Measurements from ENCODE around the gene CCNB2.

GRCh38 chr15:59116771-59117170 is 11.8 kb downstream of the CCNB2 start:
- TF ChIP-seq ZBTB7A (tag by site-specific recombination; IDR thresholded peaks at IDR 0.05; ENCODE audit: low read depth) = no peak
- TF ChIP-seq, protein P1, sequence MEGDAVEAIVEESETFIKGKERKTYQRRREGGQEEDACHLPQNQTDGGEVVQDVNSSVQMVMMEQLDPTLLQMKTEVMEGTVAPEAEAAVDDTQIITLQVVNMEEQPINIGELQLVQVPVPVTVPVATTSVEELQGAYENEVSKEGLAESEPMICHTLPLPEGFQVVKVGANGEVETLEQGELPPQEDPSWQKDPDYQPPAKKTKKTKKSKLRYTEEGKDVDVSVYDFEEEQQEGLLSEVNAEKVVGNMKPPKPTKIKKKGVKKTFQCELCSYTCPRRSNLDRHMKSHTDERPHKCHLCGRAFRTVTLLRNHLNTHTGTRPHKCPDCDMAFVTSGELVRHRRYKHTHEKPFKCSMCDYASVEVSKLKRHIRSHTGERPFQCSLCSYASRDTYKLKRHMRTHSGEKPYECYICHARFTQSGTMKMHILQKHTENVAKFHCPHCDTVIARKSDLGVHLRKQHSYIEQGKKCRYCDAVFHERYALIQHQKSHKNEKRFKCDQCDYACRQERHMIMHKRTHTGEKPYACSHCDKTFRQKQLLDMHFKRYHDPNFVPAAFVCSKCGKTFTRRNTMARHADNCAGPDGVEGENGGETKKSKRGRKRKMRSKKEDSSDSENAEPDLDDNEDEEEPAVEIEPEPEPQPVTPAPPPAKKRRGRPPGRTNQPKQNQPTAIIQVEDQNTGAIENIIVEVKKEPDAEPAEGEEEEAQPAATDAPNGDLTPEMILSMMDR (tag by site-specific recombination; IDR thresholded peaks at IDR 0.05) = no peak
- TF ChIP-seq ZBTB10 (tag by site-specific recombination; IDR thresholded peaks at IDR 0.05) = no peak
- TF ChIP-seq, protein P2, sequence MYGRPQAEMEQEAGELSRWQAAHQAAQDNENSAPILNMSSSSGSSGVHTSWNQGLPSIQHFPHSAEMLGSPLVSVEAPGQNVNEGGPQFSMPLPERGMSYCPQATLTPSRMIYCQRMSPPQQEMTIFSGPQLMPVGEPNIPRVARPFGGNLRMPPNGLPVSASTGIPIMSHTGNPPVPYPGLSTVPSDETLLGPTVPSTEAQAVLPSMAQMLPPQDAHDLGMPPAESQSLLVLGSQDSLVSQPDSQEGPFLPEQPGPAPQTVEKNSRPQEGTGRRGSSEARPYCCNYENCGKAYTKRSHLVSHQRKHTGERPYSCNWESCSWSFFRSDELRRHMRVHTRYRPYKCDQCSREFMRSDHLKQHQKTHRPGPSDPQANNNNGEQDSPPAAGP (tag by site-specific recombination; IDR thresholded peaks at IDR 0.05) = no peak
- TF ChIP-seq, protein P3, sequence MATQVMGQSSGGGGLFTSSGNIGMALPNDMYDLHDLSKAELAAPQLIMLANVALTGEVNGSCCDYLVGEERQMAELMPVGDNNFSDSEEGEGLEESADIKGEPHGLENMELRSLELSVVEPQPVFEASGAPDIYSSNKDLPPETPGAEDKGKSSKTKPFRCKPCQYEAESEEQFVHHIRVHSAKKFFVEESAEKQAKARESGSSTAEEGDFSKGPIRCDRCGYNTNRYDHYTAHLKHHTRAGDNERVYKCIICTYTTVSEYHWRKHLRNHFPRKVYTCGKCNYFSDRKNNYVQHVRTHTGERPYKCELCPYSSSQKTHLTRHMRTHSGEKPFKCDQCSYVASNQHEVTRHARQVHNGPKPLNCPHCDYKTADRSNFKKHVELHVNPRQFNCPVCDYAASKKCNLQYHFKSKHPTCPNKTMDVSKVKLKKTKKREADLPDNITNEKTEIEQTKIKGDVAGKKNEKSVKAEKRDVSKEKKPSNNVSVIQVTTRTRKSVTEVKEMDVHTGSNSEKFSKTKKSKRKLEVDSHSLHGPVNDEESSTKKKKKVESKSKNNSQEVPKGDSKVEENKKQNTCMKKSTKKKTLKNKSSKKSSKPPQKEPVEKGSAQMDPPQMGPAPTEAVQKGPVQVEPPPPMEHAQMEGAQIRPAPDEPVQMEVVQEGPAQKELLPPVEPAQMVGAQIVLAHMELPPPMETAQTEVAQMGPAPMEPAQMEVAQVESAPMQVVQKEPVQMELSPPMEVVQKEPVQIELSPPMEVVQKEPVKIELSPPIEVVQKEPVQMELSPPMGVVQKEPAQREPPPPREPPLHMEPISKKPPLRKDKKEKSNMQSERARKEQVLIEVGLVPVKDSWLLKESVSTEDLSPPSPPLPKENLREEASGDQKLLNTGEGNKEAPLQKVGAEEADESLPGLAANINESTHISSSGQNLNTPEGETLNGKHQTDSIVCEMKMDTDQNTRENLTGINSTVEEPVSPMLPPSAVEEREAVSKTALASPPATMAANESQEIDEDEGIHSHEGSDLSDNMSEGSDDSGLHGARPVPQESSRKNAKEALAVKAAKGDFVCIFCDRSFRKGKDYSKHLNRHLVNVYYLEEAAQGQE (tag by site-specific recombination; IDR thresholded peaks at IDR 0.05) = no peak
- no peak for TF ChIP-seq TRIM28 (IDR thresholded peaks at IDR 0.05; ENCODE audit: borderline replicate concordance, low read length)
- no peak for TF ChIP-seq ZNF707 (tag by site-specific recombination; IDR thresholded peaks at IDR 0.05)
- no peak for TF ChIP-seq ZNF121 (tag by site-specific recombination; IDR thresholded peaks at IDR 0.05)
- TF ChIP-seq, protein P4, sequence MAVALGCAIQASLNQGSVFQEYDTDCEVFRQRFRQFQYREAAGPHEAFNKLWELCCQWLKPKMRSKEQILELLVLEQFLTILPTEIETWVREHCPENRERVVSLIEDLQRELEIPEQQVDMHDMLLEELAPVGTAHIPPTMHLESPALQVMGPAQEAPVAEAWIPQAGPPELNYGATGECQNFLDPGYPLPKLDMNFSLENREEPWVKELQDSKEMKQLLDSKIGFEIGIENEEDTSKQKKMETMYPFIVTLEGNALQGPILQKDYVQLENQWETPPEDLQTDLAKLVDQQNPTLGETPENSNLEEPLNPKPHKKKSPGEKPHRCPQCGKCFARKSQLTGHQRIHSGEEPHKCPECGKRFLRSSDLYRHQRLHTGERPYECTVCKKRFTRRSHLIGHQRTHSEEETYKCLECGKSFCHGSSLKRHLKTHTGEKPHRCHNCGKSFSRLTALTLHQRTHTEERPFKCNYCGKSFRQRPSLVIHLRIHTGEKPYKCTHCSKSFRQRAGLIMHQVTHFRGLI (tag by site-specific recombination; IDR thresholded peaks at IDR 0.05) = no peak
